PC-3 (cell line): ENCODE data around the gene GPC6.

Experiments
- EZH2phosphoT487 ChIP-seq: fragments of 300-600 bp; sonication (generic); IDR thresholded peaks from 2 replicates; pipeline ENCODE4 v1.6.1; 2018; ENCODE audit warnings: mild to moderate bottlenecking, antibody characterized with exemption, low read length, borderline replicate concordance
- TF ChIP-seq, protein P1 (sequence below): fragments of 300-600 bp; sonication (generic); conservative IDR thresholded peaks from 2 replicates; pipeline ENCODE4 v1.5.1; 2017; ENCODE audit warnings: antibody characterized with exemption, low read depth, mild to moderate bottlenecking, low read length

DNA sequence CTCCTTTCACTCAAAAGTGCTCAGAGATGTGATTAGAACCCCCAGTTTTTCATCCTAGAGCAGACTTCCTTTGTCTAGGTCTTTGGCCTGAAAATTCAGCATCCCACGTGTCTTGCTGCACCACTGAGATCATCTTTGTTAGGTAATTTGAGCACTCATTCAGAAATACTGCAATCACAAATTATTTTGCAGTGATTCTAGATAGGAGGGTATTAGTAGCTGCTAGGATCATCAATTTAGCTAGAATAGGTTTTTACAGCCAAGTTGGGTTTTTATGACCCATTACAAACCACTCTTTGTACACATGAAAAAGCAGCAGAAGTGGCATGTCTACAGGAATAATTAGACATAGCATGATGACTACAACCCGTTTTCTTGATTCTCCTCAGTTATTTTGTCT, 219.6 kb downstream of the GPC6 start:
- TF ChIP-seq, protein P1, sequence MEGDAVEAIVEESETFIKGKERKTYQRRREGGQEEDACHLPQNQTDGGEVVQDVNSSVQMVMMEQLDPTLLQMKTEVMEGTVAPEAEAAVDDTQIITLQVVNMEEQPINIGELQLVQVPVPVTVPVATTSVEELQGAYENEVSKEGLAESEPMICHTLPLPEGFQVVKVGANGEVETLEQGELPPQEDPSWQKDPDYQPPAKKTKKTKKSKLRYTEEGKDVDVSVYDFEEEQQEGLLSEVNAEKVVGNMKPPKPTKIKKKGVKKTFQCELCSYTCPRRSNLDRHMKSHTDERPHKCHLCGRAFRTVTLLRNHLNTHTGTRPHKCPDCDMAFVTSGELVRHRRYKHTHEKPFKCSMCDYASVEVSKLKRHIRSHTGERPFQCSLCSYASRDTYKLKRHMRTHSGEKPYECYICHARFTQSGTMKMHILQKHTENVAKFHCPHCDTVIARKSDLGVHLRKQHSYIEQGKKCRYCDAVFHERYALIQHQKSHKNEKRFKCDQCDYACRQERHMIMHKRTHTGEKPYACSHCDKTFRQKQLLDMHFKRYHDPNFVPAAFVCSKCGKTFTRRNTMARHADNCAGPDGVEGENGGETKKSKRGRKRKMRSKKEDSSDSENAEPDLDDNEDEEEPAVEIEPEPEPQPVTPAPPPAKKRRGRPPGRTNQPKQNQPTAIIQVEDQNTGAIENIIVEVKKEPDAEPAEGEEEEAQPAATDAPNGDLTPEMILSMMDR = no peak
- TF ChIP-seq EZH2phosphoT487 = no peak
